Esophagus muscularis mucosa (tissue), 4 donors: ENCODE data around the gene MYO16.

ENCODE experiments used
- CTCF ChIP-seq, 3 experiments: fragments of 200-600 bp in 2 of 3; fragments of 450-650 bp in 1 of 3; sonication (generic) in 2 of 3; IDR thresholded peaks; one replicate each; pipeline ENCODE4 v1.5.1; 2017 to 2019; ENCODE audit warnings: antibody characterized with exemption in 3 of 3, mild to moderate bottlenecking in 2 of 3, moderate library complexity in 1 of 3
- EP300 ChIP-seq: sonication (generic); formaldehyde crosslinking; IDR thresholded peaks from one replicate; pipeline ENCODE4 v1.6.1; 2017; ENCODE audit warnings: antibody characterized with exemption
- POLR2A ChIP-seq: fragments of 450-650 bp; IDR thresholded peaks from one replicate; pipeline ENCODE4 v1.6.1; 2017; ENCODE audit warnings: antibody characterized with exemption, moderate library complexity, mild to moderate bottlenecking, low read depth
- POLR2AphosphoS5 ChIP-seq, 2 donors: sonication (generic); formaldehyde crosslinking; IDR thresholded peaks; one replicate each; pipeline ENCODE4 v1.6.1; 2017; ENCODE audit warnings: antibody characterized with exemption in 2 of 2

GRCh38 chr13:109145631-109146030 lies 516.2 kb downstream of the MYO16 start:
- TF ChIP-seq CTCF (IDR thresholded peaks at IDR 0.05), result peak; percentile 77 to 84 (median 80)
- no peak for TF ChIP-seq POLR2A
- peak; percentile 37 to 68 for TF ChIP-seq POLR2AphosphoS5 (IDR thresholded peaks at IDR 0.05)
- TF ChIP-seq EP300, result no peak
